ENCODE measurements around the gene BCR.

Gene BCR

GRCh38 chr22:23151827-23152226 is 28.5 kb upstream of the BCR start:
- no peak for DNase-seq

DNA sequence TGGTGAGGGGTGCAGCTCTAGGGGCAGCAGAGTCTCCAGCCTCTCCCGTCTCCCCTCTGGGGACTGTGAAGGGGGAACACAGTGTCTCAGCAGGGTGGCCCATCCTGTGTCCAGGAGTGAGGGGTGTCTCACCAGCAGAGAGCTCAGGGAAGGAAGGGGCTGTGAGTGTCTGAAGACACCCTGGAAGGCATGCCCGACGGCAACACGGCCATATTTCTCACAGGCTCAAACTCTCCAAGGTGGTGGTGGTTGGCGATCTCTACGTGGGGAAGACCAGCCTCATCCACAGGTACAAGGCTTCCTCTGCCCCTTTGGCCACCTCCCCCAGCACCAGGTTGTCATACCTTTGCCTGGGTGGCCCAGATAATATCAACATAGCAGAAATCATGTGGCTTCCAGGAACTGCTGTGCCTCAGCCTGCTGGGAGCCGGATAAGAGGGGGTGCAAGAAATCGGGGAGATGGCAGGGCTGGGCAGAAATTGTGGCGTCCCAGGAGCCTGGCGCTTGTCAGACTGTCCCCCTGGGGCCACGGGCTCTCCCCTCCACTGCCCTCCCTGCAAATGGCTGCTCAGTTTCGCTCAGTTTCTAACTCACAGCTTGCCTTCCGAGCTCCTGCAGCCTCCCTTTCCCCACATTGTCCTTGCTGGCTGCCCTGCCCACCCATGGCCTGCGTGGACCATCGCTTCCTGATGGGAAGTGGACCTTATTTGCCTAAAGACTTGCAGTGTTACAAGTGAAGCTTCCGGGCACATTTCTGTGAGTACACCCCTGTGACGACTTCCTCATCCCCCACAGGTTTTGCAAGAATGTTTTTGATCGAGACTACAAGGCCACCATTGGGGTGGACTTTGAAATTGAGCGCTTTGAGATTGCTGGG is 27.8 kb upstream of the BCR start:
- DNase-seq: peak in 1 of 2 donors; percentile 32

DNA sequence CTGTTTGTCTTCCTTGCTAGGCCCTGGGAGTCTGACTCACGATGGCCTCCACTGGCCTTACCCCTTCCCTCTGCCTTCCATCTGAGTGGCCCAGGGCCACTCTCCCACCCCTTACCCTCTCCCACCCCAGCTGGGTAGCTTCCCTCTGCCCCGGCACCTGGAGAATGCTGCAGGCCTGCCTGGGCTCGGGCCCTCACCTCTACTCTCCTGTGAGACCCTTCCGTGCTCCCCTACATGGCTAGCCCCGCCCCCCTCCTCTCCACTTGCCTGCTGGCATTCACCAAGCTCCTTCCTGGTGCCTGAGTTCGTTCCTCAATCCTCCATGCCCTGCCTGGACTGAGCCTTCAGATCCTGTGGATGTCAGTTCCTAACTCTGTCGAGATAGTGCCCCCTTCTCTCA is 26.3 kb upstream of the BCR start:
- DNase-seq: no peak

DNA sequence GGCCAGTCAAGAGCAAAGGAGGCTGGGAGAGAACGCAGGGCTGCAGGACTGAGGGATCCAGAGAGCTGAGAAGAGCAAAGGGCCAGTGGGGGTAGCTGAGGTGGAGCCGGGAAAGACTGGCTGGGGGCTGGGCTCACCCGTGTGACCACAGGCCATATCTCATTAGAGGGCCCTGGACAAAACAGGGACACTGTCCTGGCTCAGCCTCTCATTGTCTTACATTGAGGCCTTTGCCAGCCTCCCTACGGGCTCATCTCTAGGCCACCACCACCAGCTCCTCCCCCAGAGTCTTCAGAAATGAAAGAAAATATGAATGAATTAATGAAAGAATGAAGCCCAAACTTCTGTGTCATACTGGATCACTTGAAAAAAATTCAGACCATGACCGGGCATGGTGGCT is 25.8 kb upstream of the BCR start:
- DNase-seq: no peak

GRCh38 chr22:23155143-23155542 is 25.2 kb upstream of the BCR start:
- no peak for DNase-seq

GRCh38 chr22:23155831-23156230 is 24.5 kb upstream of the BCR start:
- no peak for DNase-seq

- no peak for DNase-seq
Observed at GRCh38 chr22:23156286-23156685, 24.0 kb upstream of the BCR start.

DNA sequence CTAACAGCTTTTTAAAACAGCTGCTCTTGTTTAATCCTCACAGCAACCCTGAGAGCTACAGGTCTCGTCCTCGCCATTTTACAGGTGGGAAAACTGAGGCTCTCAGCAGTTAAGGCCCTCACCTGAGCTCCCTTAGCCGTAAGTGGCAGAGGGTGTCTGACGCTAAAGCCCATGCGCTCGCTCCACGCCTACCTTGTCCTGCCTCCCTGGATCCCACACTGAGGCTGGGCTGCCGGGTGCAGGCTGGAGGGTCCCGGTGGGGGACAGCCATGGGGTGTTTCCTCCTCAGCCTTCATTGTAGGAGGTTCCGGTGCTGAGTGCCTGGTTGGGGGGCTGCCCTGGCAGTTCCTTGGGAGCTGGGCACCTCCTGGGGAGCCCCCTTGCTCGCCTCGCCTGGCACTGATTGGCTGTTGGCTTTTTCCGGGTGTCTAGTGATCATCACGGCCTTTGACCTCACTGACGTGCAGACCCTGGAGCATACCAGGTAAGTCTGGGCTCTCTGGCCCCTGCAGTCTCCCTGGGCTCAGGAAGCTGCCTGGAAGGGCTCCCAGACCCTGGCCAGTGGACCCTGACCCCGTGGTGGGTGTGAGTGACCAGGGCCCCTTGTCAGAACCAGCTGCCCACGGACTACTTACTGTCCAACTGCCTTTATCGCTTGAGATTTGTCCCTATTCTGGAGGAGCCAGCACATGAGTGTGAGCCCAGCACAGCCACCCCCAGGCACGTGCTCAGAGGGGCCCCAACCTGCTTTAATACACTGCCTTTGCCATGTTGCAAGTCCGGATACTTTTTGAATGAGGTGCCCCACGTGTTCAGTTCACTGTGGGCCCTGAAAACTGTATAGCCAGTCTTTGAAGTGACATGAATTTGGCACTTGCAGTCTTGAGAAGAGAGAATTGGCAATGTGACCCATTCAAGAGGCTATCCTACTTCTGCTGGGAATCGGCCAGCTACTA is 22.5 kb upstream of the BCR start:
- no peak for DNase-seq

DNA sequence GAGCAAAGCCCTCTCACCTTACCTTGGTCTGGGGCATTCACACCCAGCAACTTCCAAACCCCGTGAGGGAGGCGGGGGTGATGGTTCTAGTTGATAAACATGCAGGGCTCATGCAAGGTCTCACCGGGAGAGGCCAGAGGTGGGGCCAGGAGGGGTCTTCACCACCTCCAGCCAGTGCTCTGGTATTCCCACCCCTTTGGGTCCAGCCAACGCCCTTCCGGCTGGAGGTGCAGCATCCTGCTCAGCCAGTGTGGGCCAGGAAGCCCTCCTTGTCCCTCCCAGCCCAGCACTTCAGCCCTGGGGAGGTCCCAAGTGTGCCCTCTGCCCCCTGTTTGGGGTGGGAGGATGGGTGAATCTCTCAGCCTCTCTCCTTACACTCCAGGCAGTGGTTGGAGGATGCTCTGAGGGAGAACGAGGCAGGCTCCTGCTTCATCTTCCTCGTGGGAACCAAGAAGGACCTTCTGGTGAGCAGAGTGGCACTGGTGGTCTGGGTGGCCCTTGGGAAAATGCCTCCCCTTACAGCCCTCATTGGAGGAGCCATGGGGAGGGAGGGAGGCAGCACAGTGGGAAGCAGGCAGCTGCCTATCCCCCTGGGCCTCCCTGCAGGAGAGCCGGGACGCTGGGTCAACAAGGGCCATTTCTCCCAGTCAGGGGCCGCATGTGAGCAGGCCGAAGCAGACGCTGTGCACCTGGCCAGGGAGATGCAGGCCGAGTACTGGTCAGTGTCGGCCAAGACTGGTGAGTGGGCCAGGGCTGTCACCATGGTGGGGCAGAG is 21.6 kb upstream of the BCR start:
- DNase-seq: no peak

- DNase-seq: no peak
Observed at GRCh38 chr22:23159291-23159630, 21.0 kb upstream of the BCR start.

DNA sequence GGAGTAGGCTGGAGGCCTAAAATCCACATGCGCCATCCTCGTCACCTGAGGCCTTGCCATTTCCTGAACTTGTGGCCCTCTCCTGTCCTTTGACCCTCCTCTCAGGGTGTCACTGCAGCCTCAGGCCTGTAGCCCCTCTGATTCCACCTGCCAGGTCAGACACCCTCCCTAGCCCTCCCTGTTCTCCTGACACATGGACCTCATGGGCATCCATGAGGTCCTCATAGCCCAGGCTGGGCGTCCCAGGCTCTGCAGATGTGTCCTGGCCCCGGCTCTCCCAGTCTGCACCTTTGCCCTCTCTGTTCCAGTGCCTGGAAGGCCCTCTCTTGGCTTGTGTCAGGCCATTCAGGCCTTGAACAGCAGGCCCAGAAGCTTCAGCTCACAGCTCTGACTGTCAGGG is 19.3 kb upstream of the BCR start:
- no peak for DNase-seq

GRCh38 chr22:23161574-23161973 is 18.7 kb upstream of the BCR start:
- DNase-seq: no peak

DNA sequence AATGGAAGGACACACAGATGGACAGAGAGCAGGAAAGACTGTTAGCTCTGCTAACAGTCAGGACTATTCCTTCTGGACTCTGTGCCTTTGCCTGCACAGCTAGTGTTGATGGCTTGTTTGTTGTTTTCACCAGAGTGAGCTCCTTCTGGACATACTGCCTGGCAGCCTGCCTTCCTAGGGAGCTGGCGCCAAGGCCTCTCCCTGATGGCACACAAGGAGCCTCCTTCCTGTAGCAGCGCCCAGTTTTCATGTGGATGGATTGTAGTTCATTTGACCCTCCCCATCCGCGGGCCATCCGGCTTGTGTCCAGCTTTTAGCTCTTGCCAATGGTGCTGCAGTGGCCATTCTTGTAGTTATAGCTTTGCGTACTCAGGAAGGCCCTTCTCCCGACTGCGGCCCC is 16.6 kb upstream of the BCR start:
- no peak for DNase-seq

DNA sequence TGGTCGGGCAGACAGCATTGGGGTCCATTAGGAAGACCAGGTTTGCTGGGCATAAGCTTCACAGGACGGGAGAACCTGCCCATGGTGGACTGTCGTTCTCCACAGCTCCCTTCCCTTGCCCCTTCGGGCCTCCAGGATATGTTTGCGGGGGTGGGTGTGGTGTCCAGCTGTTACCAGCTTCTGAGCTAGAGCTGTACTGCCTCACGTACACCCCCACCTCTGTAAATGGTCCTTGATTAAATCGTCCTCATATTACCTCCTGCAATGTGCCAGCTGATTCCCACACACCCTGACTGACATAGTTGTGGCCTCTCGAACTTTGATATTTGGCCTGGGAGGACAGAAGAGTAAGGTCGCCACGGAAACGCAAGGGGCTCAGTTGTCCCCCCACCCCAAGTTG is 16.2 kb upstream of the BCR start:
- DNase-seq: no peak

DNA sequence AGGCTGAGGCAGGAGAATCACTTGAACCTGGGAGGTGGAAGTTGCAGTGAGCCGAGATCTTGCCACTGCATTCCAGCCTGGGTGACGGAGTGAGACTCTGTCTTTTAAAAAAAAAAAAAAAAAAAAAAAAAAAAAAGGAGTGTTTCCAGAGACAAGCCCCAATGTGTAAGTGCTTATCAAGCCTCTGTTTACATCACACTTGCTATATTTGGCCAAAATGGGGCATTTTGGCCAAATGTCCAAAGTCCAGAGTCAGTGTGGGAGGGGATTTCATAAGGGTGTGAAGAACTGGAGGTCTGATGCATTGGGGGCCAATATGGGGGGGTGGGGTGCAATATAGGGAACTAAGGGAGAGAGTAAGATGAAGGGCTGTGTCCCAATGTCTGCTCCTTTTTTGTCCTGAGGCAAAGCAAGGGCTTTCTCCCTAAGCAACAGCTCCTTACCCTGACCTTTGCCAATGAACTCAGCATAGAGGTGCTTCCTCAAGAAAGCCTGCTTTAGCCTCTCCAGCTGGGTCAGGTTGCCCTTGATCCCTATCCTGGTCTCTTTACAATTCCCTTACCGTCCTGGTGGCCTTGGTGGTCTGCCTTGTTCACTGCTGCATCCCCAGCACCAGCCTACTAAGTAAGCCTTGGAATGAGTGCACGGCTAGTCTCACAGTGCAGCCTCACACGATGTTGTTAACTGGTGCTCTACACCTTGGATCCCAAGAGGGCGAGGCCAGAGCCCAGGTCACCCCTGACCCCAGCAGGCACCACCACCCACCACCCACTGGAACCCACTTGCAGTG is 14.1 kb upstream of the BCR start:
- no peak for DNase-seq

DNA sequence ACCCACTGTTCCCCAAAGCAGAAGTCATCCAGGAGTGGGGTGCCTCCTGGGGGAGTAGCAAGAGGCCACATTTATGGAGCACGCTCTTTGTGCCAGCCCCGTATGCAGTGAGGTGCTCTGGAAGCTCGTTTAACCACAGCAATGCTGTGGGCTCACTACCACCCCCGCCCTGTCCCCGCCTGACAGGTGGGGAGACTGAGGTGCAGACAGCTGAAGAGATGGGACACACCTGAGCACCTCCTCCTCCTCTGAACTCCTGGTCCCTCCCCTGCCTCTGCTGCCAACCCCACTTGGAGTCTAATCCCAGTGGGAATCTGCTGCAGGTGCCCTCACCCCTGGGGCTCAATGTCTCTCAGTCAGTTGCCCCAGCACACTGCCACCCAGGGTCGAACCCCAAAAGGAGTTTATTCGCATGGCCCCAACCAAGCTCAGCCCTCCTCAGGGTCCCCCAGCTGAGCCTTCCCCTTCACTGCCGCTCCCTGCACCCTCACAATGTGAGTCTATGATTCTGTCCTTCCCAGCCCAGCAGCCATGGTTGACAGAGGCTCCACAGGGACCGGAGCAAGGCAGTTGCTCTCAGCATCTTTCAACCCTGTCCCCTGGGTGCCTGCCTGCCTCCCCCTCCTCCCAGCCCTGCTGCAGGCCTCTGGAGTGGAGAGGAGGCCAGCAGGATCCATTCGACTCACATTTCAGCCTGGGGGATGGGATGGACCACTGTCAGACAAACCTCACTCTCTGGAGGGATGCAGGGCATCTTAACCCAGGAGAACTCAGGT is 13.3 kb upstream of the BCR start:
- DNase-seq: no peak

GRCh38 chr22:23168391-23169042 is 11.8 kb upstream of the BCR start:
- no peak for DNase-seq

GRCh38 chr22:23169043-23169406 is 11.3 kb upstream of the BCR start:
- no peak for DNase-seq

DNA sequence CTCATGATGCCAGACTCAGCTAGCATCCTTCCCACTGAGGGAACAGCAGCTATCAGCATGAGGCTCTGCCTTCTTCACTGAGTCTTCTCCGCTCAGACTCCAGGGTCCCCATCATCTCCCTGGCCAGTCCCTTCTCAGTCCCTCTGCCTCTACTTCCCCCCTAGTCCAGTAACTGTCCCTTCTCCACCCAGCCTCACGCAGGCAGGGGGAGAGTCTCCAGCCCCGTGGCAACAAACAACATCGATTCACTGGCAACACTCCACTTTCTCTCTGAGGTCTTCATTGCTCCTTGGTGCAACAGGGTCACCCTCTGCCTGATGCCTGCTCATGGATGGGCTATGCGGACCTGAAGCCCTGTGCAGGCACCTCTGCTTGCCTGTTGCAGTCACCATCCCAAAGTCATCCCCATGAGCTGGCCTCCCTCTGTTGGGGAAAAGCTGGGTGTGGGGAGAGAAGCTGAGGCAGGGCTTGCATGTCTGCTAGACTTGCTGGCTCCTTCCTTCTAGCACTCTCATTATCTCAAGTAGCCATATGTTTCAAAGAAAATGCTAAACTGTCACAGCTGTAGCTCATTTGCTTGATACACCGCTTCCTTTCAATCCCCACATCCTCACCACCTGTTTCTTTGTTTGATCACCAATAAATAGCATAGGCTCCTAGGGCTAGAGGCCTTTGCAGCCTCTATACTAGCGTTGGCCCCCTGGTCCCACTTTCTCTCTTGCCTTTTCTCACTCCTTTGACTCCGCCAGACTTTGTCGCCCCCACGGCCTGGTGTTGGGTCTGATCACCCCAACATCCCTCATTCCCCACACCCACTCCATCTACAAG is 4.3 kb upstream of the BCR start:
- no peak for DNase-seq

GRCh38 chr22:23176645-23177027 is 3.7 kb upstream of the BCR start:
- no peak for DNase-seq

All from CD4-positive, alpha-beta T cell treated with Interleukin-1 beta for 1 hour (primary cell).